Stomach (tissue), 9 donors: Measurements from ENCODE around the gene ARL2BP. TPM values are rescaled to one million over a fixed set of nuclear protein-coding genes. Genes with fewer than 3 reads are reported as not detected.
"Not testable (repeated sequence)": the region's sequence is repeated elsewhere in the genome, so short reads cannot be mapped to it uniquely, and the experiment has no call there.

Source experiments
- DNase-seq, 2 donors: peaks; one replicate each; pipeline versions ENCODE4 v3.0.0 to v3.0.0-alpha.2; 2013 to 2019
- H3K27ac ChIP-seq, 5 donors: fragments of 200-600 bp in 4 of 5; sonication (generic) in 4 of 5; one replicate each; pipeline ENCODE4 v1.5.1; 2013 to 2019; ENCODE audit warnings: mild to moderate bottlenecking in 1 of 5, moderate library complexity in 1 of 5
- H3K27me3 ChIP-seq, 3 donors: fragments of 200-600 bp; sonication (generic); one replicate each; pipeline ENCODE4 v1.5.1; 2017 to 2019; ENCODE audit warnings: mixed run types in 1 of 3
- H3K36me3 ChIP-seq, 4 donors: fragments of 200-600 bp; sonication (generic); 1 replicate in 3 of 4; 2 replicates in 1 of 4; pipeline ENCODE4 v1.5.1; 2016 to 2019
- H3K4me1 ChIP-seq, 4 donors: fragments of 200-600 bp; sonication (generic); one replicate each; pipeline ENCODE4 v1.5.1; 2016 to 2019
- H3K4me3 ChIP-seq, 4 donors: fragments of 200-600 bp; sonication (generic) in 3 of 4; one replicate each; pipeline ENCODE4 v1.5.1; 2016 to 2019; ENCODE audit warnings: mild to moderate bottlenecking in 1 of 4
- H3K9me3 ChIP-seq, 4 donors: fragments of 200-600 bp; sonication (generic); one replicate each; pipeline ENCODE4 v1.5.1; 2016 to 2019
- EP300 ChIP-seq: sonication (generic); formaldehyde crosslinking; IDR thresholded peaks from one replicate; pipeline ENCODE4 v1.6.1; 2017; ENCODE audit warnings: antibody characterized with exemption
- POLR2A ChIP-seq, 4 donors: fragments of 450-650 bp; IDR thresholded peaks; one replicate each; pipeline ENCODE4 v1.6.1; 2016; ENCODE audit warnings: antibody characterized with exemption in 4 of 4, control low read depth in 2 of 4, mild to moderate bottlenecking in 1 of 4, moderate library complexity in 1 of 4
- POLR2AphosphoS5 ChIP-seq, 3 donors: sonication (generic); formaldehyde crosslinking; IDR thresholded peaks; one replicate each; pipeline ENCODE4 v1.6.1; 2016; ENCODE audit warnings: antibody characterized with exemption in 3 of 3
- WGBS, 5 donors: extraction: QIAGEN DNeasy Blood & Tissue Kit in 3 of 5; methylation state at CpG; one replicate each; pipeline versions ENCODE4 v1.1.5 to v1.1.7; 2013 to 2018; 5-methylcytosine and 5-hydroxymethylcytosine counted together
- intact Hi-C: fragments of 100-400 bp; cut with DNase I; formaldehyde crosslinking; loops from one replicate; pipeline ENCODE4 v1.15.1; 2023; ENCODE audit warnings: low total_unique reads
- polyA plus RNA-seq, 3 donors: library from polyadenylated mRNA; stranded (reverse); fragments of 200-250 nt; gene quantifications; one replicate each; pipeline ENCODE4 v1.2.3, GENCODE V29; 2013
- total RNA-seq, 5 donors: library from RNA; depleted of rRNA; stranded (reverse); fragments of >200 nt; gene quantifications; one replicate each; pipeline versions ENCODE4 v1.1.0 to v1.2.3, GENCODE V29; 2014 to 2016
- TF ChIP-seq, protein P1 (sequence below), 7 experiments: fragments of 450-650 bp in 4 of 7; fragments of 200-600 bp in 3 of 7; sonication (generic) in 3 of 7; IDR thresholded peaks; one replicate each; pipeline ENCODE4 v1.5.1; 2016 to 2019; ENCODE audit warnings: antibody characterized with exemption in 7 of 7, control low read depth in 2 of 7, mild to moderate bottlenecking in 1 of 7
- donor health status: healthy with polysubstance abuse.
- donor health status: Bipolar disorder and iron deficiency.
- donor health status: healthy.

The ARL2BP gene
- total and polyA plus RNA-seq, 8 donors: 15.6 to 61.6 (median 43.2) TPM

DNA sequence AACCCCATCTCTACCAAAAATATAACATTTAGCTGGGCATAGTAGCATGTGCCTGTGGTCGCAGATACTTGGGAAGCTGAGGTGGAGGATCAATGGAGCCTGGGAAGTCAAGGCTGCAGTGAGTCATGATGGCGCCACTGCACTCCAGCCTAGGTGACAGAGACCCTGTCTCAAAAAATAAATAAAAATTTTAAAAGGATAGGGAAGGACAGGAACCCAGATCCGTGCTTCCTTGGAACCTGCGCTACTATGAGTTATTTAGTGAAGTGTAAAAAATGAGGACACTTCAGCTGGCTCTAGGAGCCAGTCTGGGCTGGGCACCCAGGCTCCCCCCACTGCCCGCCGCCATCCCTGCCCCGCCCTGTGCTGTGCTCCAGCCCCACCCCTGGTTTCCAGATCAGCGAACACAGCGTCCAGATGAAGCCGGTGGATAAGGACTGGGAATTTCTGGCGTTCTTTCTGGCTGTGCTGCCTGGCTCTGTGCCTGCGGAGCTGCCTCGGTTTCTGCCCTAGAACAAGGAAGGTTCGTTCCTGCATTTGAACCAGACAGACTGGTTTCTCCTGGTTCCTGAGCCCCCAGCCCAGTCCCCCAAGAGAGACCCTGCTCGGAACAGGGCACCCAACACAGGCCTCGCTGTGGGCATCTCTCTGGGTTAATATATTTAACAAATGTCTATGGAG lies 20.9 kb downstream of the ARL2BP start:
- Histone ChIP-seq H3K9me3 (no peaks in the 10 kb centered on the region), H3K36me3 (peaks cover 0 to 7% (median 0%) of the 10 kb centered on the region in 4 donors), H3K27ac (peak overlapping the region; percentile 86 to 92 (median 92)), H3K4me1 (peaks cover 46 to 75% (median 69%) of the 10 kb centered on the region in 4 donors), H3K4me3 (no peak overlapping the region), H3K27me3 (no peaks in the 10 kb centered on the region)
- TF ChIP-seq POLR2AphosphoS5 (IDR thresholded peaks at IDR 0.05) (peak; percentile 24 to 77 (median 60)), POLR2A (IDR thresholded peaks at IDR 0.05) (no peak)
- peak; percentile 91 to 93 for DNase-seq
- 28 to 44% (median 32%) methylated on average over 16 of the region's 16 CpGs for WGBS, 5 donors
- intact Hi-C loops: no loop called here

DNA sequence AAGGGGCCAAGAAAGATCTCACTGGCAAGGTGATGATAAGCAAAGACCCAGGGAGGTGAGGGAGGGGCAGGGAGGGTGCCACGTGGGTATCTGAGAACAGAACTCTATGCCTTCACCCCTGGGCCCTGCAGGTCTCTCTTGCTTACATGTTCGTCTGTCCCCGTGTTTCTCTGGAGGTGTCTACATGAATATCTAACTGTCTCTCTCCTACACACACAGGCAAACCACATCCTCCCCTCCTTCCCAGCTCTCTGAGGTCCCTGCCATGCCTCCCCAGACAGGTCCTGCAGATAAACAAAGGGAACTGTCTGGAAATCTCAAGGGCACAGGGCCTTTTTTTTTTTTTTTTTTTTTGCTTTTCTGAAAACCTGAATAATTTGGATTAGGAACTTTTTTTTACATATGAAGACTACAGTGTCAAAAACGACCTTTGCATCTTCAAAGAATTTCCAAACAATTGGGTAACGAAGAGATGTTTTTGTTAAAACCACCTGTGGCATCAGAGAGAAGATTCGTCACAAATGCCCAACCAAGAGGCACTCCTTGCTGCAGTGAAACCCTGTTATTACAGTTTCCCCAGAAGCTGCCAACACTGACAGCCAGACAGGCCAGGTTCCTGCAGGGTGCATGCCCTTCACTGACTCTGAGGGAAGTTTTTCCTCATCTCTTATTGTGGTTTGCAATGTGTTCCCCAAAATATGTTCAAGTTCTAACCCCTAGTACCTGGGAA lies 21.6 kb downstream of the ARL2BP start:
- H3K4me3 ChIP-seq: no peak overlapping the region
- peaks cover 0 to 2% (median 0%) of the 10 kb centered on the region in 4 donors for H3K36me3 ChIP-seq
- H3K4me1 ChIP-seq: peaks cover 46 to 80% (median 68%) of the 10 kb centered on the region in 4 donors
- intact Hi-C loops: no loop called here
- H3K27me3 ChIP-seq: no peaks in the 10 kb centered on the region
- TF ChIP-seq EP300 (no peak), POLR2A (IDR thresholded peaks at IDR 0.05) (no peak), POLR2AphosphoS5 (IDR thresholded peaks at IDR 0.05) (no peak)
- DNase-seq: peak; percentile 60 to 61
- H3K9me3 ChIP-seq: no peaks in the 10 kb centered on the region
- 20 to 33% (median 32%) methylated on average over 6 of the region's 6 CpGs for WGBS, 5 donors
- peak overlapping the region; percentile 86 to 92 (median 92) for H3K27ac ChIP-seq

DNA sequence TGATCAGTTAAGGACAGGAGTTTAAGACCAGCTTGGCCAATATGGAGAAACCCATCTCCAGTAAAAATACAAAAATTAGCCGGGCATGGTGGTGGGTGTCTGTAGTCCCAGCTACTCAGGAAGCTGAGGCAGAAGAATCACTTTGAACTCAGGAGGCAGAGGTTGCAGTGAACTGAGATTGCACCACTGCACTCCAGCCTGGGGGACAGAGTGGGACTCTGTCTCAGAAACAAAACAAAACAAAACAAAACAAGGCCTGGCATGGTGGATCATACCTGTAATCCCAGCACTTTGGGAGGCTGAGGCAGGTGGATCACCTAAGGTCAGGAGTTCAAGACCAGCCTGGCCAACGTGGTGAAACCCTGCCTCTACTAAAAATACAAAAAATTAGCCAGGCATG lies 22.3 kb downstream of the ARL2BP start:
- H3K36me3 ChIP-seq, H3K4me3 ChIP-seq, H3K27me3 ChIP-seq, H3K9me3 ChIP-seq, DNase-seq, intact Hi-C loops: not testable (repeated sequence)
- Histone ChIP-seq H3K27ac (peak overlapping the region; percentile 86 to 92 (median 91)), H3K4me1 (peaks cover 46 to 86% (median 70%) of the 10 kb centered on the region in 4 donors)
- 41 to 58% (median 49%) methylated on average over 2 of the region's 2 CpGs for WGBS, 5 donors

DNA sequence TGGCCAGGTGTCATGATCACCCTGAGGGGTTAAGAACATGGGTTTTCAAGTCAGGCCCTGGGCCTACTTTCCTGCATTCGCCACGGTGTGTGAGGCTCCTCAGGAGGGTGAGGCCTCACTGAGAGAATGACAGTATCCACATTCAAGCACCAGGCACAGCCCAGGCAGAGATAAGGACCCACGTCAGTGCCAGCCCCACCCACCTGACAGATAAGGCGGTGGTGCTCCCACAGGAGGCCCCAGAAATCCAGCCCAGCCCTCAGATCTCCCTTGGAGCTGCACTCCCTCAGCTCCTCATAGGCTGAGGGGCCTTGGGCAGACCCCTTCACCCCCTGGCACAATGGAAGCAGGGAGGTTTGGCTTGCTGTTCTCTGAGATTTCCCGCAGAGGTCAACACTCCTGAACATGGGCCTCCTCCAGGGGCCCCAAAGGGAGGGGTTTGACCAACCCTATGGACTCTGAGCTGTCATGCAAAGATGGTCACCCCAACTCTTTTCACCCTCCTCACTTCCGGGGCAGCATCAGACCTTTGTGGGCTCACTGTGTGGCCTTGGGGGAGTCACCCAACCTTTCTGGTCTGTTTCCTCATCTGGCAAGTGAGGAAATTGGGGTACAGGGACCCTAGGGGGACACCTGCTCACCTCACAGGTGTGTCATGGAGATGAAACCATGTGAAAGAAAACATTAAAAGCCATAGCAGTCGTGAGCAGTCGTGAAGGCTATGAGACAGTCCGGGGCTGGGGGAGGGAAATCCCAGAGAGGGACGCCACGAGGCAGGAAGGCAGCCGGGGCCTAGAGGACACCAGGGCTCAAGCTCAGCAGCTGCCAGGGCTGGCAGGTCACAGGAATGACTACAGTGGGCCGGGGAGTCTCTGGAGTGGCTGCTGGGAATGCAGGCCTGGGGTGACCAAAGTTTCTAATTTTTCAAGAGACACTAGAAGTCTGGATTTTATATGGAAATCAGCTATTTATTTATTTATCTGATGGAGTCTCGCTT lies 24.0 kb downstream of the ARL2BP start:
- Histone ChIP-seq H3K27me3 (no peaks in the 10 kb centered on the region), H3K36me3 (no peaks in the 10 kb centered on the region), H3K4me1 (peaks cover 37 to 85% (median 64%) of the 10 kb centered on the region in 4 donors), H3K4me3 (no peak overlapping the region), H3K9me3 (no peaks in the 10 kb centered on the region), H3K27ac (peak overlapping the region; percentile 86 to 92 (median 91))
- intact Hi-C loops: no loop called here
- TF ChIP-seq EP300 (no peak), POLR2AphosphoS5 (IDR thresholded peaks at IDR 0.05) (peak; percentile 7 to 98 (median 97)), POLR2A (IDR thresholded peaks at IDR 0.05) (peak in 2 of 4 donors; percentile 74 to 80)
- TF ChIP-seq, protein P1, sequence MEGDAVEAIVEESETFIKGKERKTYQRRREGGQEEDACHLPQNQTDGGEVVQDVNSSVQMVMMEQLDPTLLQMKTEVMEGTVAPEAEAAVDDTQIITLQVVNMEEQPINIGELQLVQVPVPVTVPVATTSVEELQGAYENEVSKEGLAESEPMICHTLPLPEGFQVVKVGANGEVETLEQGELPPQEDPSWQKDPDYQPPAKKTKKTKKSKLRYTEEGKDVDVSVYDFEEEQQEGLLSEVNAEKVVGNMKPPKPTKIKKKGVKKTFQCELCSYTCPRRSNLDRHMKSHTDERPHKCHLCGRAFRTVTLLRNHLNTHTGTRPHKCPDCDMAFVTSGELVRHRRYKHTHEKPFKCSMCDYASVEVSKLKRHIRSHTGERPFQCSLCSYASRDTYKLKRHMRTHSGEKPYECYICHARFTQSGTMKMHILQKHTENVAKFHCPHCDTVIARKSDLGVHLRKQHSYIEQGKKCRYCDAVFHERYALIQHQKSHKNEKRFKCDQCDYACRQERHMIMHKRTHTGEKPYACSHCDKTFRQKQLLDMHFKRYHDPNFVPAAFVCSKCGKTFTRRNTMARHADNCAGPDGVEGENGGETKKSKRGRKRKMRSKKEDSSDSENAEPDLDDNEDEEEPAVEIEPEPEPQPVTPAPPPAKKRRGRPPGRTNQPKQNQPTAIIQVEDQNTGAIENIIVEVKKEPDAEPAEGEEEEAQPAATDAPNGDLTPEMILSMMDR (IDR thresholded peaks at IDR 0.05): no peak
- WGBS, 5 donors: 30 to 47% (median 43%) methylated on average over 13 to 14 of the region's 14 CpGs
- DNase-seq: peak; percentile 94 to 95

DNA sequence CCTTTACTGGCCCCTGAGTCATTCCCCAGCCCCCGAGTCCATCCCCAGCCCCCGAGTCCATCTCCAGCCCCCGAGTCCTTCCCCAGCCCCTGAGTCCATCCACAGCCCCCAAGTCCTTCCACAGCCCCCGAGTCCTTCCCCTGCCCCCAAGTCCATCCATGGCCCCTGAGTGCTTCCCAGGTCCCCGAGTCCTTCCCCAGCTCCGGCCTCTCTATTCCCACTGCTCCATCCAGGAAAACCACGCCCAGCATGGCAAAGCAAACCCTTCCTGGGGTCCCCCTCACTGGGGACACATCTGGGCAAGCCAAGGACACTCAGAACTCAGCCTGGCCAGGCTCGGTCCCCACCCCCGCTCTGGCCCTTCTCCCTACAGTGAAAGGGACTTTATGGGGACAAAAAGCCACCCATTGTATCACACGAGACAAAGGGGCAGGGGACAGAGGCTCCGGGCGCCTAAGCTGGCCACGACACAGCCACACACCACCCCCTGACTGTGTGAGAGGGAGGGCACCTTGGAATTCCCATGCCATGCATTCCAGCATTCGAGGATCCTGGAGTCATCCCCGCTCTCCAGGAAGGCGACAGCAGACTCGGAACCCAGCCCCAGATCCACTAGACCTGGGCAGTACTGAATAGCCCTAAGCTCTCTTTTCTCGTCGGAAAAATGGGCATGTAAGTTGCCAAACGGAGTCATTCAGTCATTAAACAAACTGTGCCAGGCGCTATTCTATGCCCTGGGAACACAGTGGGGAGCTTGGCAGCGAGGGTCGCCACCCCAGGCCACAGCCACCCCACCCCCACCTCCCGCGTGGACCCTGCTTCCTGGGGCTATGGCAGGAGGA lies 25.4 kb downstream of the ARL2BP start:
- H3K4me3 ChIP-seq: no peak overlapping the region
- intact Hi-C loops: no loop called here
- H3K27me3 ChIP-seq: no peaks in the 10 kb centered on the region
- peaks cover 29 to 82% (median 57%) of the 10 kb centered on the region in 4 donors for H3K4me1 ChIP-seq
- no peaks in the 10 kb centered on the region for H3K9me3 ChIP-seq
- TF ChIP-seq POLR2AphosphoS5 (IDR thresholded peaks at IDR 0.05): no peak
- TF ChIP-seq, protein P1 (IDR thresholded peaks at IDR 0.05): no peak
- TF ChIP-seq POLR2A (IDR thresholded peaks at IDR 0.05): no peak
- no peak for TF ChIP-seq EP300
- DNase-seq: no peak
- no peaks in the 10 kb centered on the region for H3K36me3 ChIP-seq
- WGBS, 5 donors: 78 to 80% (median 79%) methylated on average over 23 to 25 of the region's 25 CpGs
- H3K27ac ChIP-seq: peak overlapping the region; percentile 86 to 92 (median 91)
